HEK293T (cell line): ENCODE measurements around the gene FGF7.

Experiments used
- BHLHE40 ChIP-seq: fragments of 450-650 bp; IDR thresholded peaks from 2 replicates; pipeline ENCODE4 v1.6.1; 2016; ENCODE audit warnings: mild to moderate bottlenecking, moderate library complexity, borderline replicate concordance
- FOXK2 ChIP-seq: fragments of 450-650 bp; IDR thresholded peaks from 2 replicates; pipeline ENCODE4 v1.6.1; 2016; ENCODE audit warnings: mild to moderate bottlenecking
- HDGF ChIP-seq: fragments of 450-650 bp; IDR thresholded peaks from 2 replicates; pipeline ENCODE4 v1.6.1; 2017; ENCODE audit warnings: antibody characterized with exemption, borderline replicate concordance
- L3MBTL2 ChIP-seq: fragments of 450-650 bp; conservative IDR thresholded peaks from 2 replicates; pipeline ENCODE4 v1.6.1; 2016; ENCODE audit warnings: mild to moderate bottlenecking
- NFRKB ChIP-seq: fragments of 450-650 bp; IDR thresholded peaks from 2 replicates; pipeline ENCODE4 v1.6.1; 2016; ENCODE audit warnings: mild to moderate bottlenecking, moderate library complexity
- SP1 ChIP-seq: fragments of 450-650 bp; IDR thresholded peaks from 2 replicates; pipeline ENCODE4 v1.6.1; 2017
- TARDBP ChIP-seq: fragments of 450-650 bp; IDR thresholded peaks from 2 replicates; pipeline ENCODE4 v1.6.1; 2016

DNA sequence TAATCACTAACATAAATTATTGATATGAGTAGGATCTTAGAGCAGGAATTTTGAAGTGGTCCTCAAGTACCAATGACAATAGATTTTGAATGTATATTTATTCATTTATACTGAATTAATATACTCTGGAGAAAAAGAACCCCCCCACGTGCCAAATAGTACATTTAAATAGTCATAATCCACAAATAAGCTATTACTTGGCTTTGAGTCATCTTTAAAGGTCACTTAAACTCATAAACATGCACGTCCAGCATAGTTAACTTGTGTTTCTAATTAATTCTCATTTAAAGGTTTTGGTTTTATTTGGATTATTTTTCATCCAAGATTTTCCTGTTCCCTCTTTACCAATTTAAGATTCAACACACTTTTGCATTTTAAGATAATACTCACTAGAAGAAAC is 35.1 kb downstream of the FGF7 start:
- no peak for TF ChIP-seq SP1
- no peak for TF ChIP-seq FOXK2
- TF ChIP-seq TARDBP = no peak
- no peak for TF ChIP-seq HDGF
- no peak for TF ChIP-seq NFRKB
- TF ChIP-seq L3MBTL2 = no peak
- TF ChIP-seq BHLHE40 = no peak
